ENCODE results near the gene C6orf132.

DNA sequence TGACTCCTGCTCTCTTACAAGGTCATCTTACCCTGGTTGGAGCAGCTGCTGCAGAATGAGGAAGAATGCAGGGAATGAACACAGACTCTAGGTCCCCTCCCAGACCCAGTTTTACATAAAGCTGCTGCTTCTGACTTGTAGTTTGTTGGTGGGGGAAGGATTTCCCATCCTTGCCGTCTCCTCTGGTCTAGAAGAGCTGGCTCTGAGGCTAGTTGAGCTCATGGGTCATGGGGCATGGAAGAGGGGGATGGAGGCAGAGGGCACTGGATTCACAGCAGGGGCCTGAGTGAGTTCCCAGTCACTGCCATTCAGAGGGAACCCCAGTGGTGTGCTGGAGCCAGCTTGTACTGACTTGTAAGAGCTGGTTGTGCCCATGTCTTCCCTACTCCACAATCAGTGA, 21.6 kb upstream of the C6orf132 start:
- TF ChIP-seq, protein P1, sequence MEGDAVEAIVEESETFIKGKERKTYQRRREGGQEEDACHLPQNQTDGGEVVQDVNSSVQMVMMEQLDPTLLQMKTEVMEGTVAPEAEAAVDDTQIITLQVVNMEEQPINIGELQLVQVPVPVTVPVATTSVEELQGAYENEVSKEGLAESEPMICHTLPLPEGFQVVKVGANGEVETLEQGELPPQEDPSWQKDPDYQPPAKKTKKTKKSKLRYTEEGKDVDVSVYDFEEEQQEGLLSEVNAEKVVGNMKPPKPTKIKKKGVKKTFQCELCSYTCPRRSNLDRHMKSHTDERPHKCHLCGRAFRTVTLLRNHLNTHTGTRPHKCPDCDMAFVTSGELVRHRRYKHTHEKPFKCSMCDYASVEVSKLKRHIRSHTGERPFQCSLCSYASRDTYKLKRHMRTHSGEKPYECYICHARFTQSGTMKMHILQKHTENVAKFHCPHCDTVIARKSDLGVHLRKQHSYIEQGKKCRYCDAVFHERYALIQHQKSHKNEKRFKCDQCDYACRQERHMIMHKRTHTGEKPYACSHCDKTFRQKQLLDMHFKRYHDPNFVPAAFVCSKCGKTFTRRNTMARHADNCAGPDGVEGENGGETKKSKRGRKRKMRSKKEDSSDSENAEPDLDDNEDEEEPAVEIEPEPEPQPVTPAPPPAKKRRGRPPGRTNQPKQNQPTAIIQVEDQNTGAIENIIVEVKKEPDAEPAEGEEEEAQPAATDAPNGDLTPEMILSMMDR (IDR thresholded peaks at IDR 0.05), result no peak
- no peak for TF ChIP-seq POLR2A (IDR thresholded peaks at IDR 0.05)
- TF ChIP-seq EP300 (IDR thresholded peaks at IDR 0.05; ENCODE audit: low read depth), result no peak
